Measurements from ENCODE around the gene FANCE. TPM values are rescaled to one million over a fixed set of nuclear protein-coding genes. Genes with fewer than 3 reads are reported as not detected.

The FANCE gene
- total RNA-seq, 1 experiment from 2014 or later: 13.3 TPM

DNA sequence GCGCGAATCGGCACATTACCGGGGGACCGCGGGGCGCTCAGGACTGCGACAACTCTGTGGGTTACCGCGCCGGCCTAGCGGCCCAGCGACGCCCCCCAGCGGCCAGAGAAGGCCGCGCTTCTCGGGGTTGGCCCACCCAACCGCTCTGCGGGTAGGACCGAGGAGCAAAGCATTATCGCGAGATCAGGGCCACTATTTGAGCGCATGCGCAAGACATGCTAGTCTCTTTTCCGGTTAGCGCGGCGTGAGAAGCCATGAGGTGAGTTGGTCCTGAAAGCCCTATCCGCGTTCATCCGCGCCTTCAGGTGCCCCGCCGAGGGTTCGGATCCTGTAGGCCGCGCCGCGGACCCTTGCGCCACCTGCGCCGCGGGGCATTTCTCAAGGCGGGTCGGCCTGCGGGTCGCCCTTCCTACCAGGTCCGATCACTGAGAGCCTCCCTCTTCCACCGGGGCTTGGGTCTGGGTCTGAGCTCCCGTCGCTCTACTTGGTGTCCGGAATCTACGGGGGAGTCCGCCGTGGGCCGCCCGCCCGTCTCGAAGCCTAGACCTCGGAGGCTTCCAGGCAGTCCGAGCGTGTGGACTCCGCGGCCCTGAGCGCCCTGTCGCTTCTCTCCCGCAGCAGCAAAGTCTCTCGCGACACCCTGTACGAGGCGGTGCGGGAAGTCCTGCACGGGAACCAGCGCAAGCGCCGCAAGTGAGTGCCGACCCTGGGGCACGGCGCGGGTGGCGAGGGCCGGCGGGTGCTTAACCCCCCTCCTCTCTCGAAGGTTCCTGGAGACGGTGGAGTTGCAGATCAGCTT lies 16.2 kb downstream of the FANCE start, which contains the start of gene RPL10A:
Gene RPL10A, plus strand, starts transcription at position 221 of the 799 bp plus-strand sequence. Its CDS starts 34 bp downstream, at position 255.
- intact Hi-C loops (cut with micrococcal nuclease): loop anchor here (1.0 to 2.0 kb wide), 5 partner anchors 14 to 268 kb away; partner anchors contain the start of genes ARMC12, DEF6 and PPARD
- ChIA-PET CTCF (interaction anchor here (0.6 to 4.0 kb wide), 22 partner anchors 9 to 1207 kb away, joined by 3 to 22 read pairs (median 4); partner anchors contain the start of genes DEF6 and FANCE), POLR2A (interaction anchor here (0.6 to 10.3 kb wide), 21 partner anchors 9 to 729 kb away, joined by 3 to 198 read pairs (median 4); partner anchors contain the start of genes FANCE, PPARD, SRPK1 and TEAD3)
- no peaks in the 10 kb centered on the region for H3K27me3 Mint-ChIP-seq (ENCODE audit: insufficient read depth, unreplicated experiment)
- no peaks in the 10 kb centered on the region for H3K9me3 Mint-ChIP-seq (ENCODE audit: unreplicated experiment)
- H3K27ac Mint-ChIP-seq (ENCODE audit: low read depth, unreplicated experiment): peak within 1 kb of the TSS; percentile 97
- H3K36me3 Mint-ChIP-seq (ENCODE audit: insufficient read depth, unreplicated experiment): peaks cover 77% of the 10 kb centered on the region
- DNase-seq (ENCODE audit: unreplicated experiment): peak; percentile 97
- peaks cover 13% of the 10 kb centered on the region for H3K4me1 Mint-ChIP-seq (ENCODE audit: insufficient read depth, unreplicated experiment)
- TF ChIP-seq, protein P1, sequence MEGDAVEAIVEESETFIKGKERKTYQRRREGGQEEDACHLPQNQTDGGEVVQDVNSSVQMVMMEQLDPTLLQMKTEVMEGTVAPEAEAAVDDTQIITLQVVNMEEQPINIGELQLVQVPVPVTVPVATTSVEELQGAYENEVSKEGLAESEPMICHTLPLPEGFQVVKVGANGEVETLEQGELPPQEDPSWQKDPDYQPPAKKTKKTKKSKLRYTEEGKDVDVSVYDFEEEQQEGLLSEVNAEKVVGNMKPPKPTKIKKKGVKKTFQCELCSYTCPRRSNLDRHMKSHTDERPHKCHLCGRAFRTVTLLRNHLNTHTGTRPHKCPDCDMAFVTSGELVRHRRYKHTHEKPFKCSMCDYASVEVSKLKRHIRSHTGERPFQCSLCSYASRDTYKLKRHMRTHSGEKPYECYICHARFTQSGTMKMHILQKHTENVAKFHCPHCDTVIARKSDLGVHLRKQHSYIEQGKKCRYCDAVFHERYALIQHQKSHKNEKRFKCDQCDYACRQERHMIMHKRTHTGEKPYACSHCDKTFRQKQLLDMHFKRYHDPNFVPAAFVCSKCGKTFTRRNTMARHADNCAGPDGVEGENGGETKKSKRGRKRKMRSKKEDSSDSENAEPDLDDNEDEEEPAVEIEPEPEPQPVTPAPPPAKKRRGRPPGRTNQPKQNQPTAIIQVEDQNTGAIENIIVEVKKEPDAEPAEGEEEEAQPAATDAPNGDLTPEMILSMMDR (IDR thresholded peaks at IDR 0.05; ENCODE audit: unreplicated experiment): peak; percentile 92
- TSS peak; percentile 57 for BruUV-seq (replicated peaks)
- H3K4me3 Mint-ChIP-seq (ENCODE audit: unreplicated experiment): peak within 1 kb of the TSS; percentile 95

DNA sequence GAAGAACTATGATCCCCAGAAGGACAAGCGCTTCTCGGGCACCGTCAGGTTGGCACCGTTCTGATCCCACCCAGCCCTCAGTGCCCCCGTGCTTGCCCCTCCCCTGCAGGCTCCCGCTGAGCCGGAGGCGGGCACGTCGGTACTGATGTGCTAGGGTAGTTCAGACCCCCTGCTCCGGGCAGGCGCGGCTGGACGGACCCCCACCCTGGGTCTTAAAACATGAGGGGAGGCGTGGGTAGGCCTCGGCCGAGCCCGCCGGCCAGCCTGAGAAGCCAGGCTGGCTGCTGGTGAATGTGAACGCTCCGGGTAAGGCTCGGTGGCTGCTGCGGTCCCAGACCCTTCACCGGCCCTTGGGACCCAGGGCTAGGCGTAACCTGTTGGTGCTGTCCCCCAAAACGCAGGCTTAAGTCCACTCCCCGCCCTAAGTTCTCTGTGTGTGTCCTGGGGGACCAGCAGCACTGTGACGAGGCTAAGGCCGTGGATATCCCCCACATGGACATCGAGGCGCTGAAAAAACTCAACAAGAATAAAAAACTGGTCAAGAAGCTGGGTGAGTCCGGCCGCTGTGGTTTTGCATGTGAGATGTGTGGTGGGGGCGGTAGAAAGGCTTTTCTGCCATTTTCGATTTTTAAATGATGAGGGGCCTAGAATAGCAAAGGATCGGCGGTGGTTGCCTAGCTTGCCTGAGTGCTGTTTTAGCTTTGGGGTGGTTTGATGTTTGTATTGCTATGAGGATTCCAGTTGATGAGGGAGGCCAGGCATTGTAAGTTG lies 17.0 kb downstream of the FANCE start:
- no TSS peak for BruUV-seq (replicated peaks)
- H3K4me3 Mint-ChIP-seq (ENCODE audit: unreplicated experiment): peak overlapping the region; percentile 95
- H3K27me3 Mint-ChIP-seq (ENCODE audit: insufficient read depth, unreplicated experiment): no peaks in the 10 kb centered on the region
- CTCF ChIA-PET: interaction anchor here (0.6 to 4.0 kb wide), 12 partner anchors 10 to 1207 kb away, joined by 3 to 22 read pairs (median 4); partner anchors contain the start of genes DEF6 and FANCE
- no peaks in the 10 kb centered on the region for H3K9me3 Mint-ChIP-seq (ENCODE audit: unreplicated experiment)
- peaks cover 13% of the 10 kb centered on the region for H3K4me1 Mint-ChIP-seq (ENCODE audit: insufficient read depth, unreplicated experiment)
- DNase-seq (ENCODE audit: unreplicated experiment): peak; percentile 4
- POLR2A ChIA-PET: interaction anchor here (0.6 to 10.3 kb wide), 21 partner anchors 9 to 728 kb away, joined by 3 to 198 read pairs (median 4); partner anchors contain the start of genes FANCE, PPARD, SRPK1 and TEAD3
- TF ChIP-seq, protein P1 (IDR thresholded peaks at IDR 0.05; ENCODE audit: unreplicated experiment): no peak
- peaks cover 78% of the 10 kb centered on the region for H3K36me3 Mint-ChIP-seq (ENCODE audit: insufficient read depth, unreplicated experiment)
- intact Hi-C loops (cut with micrococcal nuclease): loop anchor here (1.0 to 2.0 kb wide), 5 partner anchors 15 to 268 kb away; partner anchors contain the start of genes ARMC12, DEF6 and PPARD
- H3K27ac Mint-ChIP-seq (ENCODE audit: low read depth, unreplicated experiment): peak overlapping the region; percentile 97

DNA sequence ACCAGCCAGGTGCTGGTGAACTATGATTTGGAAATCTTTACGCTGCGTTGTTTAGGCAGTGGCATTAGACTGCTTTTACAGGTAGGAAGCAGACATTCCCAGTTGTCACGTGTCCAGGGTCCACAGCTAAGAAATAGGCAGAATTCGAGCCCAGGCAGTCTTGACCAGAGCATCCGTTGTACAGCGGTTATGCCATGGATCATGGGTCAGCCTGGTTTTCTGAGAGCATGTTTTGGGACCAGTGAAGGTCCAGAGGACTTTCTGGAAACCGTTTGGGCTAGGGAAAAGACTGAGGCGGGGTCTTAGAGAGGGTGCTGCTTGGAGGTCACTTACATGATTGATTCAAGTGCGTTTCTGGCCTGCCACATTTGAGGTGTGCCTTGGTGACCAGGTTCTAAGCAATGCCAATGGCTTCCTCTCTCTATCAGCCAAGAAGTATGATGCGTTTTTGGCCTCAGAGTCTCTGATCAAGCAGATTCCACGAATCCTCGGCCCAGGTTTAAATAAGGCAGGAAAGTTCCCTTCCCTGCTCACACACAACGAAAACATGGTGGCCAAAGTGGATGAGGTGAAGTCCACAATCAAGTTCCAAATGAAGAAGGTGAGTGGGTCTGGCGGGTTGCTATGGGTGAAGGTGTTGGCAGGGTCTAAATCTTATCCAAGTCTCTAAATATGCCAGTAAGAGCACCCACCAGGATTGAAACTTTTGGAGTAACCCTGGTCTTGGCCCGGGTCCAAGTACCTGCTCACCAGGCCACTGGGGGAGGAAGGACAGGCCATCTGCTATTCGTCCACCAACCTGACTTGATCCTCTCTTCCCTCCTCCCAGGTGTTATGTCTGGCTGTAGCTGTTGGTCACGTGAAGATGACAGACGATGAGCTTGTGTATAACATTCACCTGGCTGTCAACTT lies 17.9 kb downstream of the FANCE start:
- intact Hi-C loops (cut with micrococcal nuclease): loop anchor here (2.0 kb wide), 2 partner anchors 15 to 267 kb away; partner anchors contain the start of gene ARMC12

More for the DNA sequence above, 17.9 kb downstream of the FANCE start:
- CTCF ChIA-PET: interaction anchor here (0.6 to 1.3 kb wide), 10 partner anchors 10 to 300 kb away, joined by 3 to 7 read pairs (median 3); no protein-coding TSS in a partner anchor
- Mint-ChIP-seq H3K4me3 (ENCODE audit: unreplicated experiment) (peak overlapping the region; percentile 95), H3K27me3 (ENCODE audit: insufficient read depth, unreplicated experiment) (no peaks in the 10 kb centered on the region), H3K9me3 (ENCODE audit: unreplicated experiment) (no peaks in the 10 kb centered on the region), H3K27ac (ENCODE audit: low read depth, unreplicated experiment) (peak overlapping the region; percentile 97), H3K4me1 (ENCODE audit: insufficient read depth, unreplicated experiment) (peaks cover 13% of the 10 kb centered on the region), H3K36me3 (ENCODE audit: insufficient read depth, unreplicated experiment) (peaks cover 84% of the 10 kb centered on the region)
- no TSS peak for BruUV-seq (replicated peaks)
- DNase-seq (ENCODE audit: unreplicated experiment): peak; percentile 73
- TF ChIP-seq, protein P1 (IDR thresholded peaks at IDR 0.05; ENCODE audit: unreplicated experiment): no peak
- POLR2A ChIA-PET: interaction anchor here (0.6 to 10.3 kb wide), 19 partner anchors 8 to 341 kb away, joined by 3 to 198 read pairs (median 4); partner anchors contain the start of genes DEF6, FANCE, PPARD and TEAD3
